ENCODE measurements around the gene PKP3. TPM values are rescaled to one million over a fixed set of nuclear protein-coding genes. Genes with fewer than 3 reads are reported as not detected.

The PKP3 gene
- total RNA-seq, 1 donor from 2014 or later = 117 TPM

DNA sequence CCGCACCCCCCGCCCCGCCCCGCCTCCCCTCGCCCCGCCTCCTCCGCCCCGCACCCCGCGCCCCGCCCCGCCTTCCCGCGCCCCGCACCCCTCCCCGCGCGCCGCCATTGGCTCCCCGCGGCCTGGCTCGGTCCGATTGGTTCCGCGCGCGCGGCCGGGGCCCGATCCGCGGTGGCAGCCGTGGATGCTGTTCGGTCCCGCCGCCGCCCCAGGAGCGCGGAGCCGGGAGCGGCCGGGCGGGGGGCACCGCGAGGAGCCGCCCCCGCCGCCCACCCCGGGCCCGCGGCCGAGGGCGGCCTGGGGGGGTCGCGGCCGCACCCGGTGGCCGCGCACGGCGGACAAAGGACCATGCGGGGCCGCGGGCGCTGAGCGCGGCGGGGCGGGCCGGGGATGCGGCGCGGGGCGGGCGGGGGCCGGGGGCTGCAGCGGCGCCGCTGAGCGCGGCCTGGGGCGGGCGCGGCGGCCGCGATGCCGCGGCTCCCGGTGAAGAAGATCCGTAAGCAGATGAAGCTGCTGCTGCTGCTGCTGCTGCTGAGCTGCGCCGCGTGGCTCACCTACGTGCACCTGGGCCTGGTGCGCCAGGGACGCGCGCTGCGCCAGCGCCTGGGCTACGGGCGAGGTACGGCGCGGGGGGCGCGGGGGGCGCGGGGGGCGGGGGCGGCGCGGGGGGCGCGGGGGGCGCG lies 24.5 kb upstream of the PKP3 start, which contains the start of gene B4GALNT4:
TSS of gene B4GALNT4 (plus strand) at position 164 of the 683 bp plus-strand sequence. CDS start at position 469, 305 bp downstream.
- H3K27ac ChIP-seq = no peak within 1 kb of the TSS
- TF ChIP-seq, protein P1, sequence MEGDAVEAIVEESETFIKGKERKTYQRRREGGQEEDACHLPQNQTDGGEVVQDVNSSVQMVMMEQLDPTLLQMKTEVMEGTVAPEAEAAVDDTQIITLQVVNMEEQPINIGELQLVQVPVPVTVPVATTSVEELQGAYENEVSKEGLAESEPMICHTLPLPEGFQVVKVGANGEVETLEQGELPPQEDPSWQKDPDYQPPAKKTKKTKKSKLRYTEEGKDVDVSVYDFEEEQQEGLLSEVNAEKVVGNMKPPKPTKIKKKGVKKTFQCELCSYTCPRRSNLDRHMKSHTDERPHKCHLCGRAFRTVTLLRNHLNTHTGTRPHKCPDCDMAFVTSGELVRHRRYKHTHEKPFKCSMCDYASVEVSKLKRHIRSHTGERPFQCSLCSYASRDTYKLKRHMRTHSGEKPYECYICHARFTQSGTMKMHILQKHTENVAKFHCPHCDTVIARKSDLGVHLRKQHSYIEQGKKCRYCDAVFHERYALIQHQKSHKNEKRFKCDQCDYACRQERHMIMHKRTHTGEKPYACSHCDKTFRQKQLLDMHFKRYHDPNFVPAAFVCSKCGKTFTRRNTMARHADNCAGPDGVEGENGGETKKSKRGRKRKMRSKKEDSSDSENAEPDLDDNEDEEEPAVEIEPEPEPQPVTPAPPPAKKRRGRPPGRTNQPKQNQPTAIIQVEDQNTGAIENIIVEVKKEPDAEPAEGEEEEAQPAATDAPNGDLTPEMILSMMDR (IDR thresholded peaks at IDR 0.05) = no peak
- TF ChIP-seq POLR2A (IDR thresholded peaks at IDR 0.05) (no peak), POLR2AphosphoS5 (IDR thresholded peaks at IDR 0.05; ENCODE audit: insufficient read depth in 1 of 2, low read depth in 1 of 2) (no peak)

DNA sequence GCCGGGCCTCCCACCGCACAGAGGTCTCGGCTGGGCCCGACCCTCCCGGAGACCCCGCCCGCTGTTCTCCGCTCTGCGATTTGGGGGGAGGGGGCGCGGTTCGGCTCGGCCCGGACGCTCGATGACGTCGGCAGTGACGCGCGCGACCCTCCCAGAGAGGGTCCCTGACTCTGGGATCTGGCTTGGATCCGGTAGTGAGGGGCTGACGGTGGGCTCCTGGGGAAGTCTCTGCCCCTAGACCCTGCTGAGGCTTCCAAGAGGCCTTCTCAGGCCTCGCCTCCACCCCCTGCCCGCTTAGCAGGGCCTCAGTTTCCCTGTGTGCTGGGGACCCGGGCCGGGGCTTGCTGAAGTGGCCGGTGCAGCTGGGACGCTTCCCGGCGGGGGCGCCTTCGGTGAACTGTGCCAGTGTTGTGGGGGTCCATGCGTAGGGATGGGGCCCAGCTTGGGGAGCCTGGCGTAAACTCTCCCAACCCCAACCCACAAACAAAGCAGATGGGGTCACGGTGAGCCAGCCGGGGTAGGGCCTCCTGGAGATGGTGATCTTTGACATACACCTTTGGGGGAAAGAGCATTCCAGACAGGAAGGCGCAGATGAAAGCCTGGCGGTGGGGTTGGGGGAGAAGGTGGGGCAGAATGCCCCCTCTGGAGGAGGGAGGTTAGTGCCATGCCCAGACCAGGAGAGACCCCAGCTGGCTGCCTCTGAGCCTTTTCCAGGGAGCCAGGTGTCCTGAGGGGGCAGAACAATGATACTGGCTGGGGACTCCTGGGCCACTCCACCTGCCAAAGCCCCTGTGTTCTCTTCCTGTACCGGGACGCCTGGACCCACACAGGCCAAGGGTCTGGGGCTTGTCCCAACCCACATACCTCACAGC lies 23.7 kb upstream of the PKP3 start:
- peak overlapping the region in 1 of 2 donors; percentile 31 for H3K4me3 ChIP-seq
- H3K9me3 ChIP-seq = no peaks in the 10 kb centered on the region
- intact Hi-C loops (cut with DNase I) = no loop called here
- no peak overlapping the region for H3K27ac ChIP-seq
- H3K4me1 ChIP-seq = peaks cover 8% of the 10 kb centered on the region
- H3K36me3 ChIP-seq = no peaks in the 10 kb centered on the region
- H3K27me3 ChIP-seq = no peaks in the 10 kb centered on the region
- no peak for DNase-seq (ENCODE audit: extremely low spot score in 2 of 2)
- TF ChIP-seq POLR2A (IDR thresholded peaks at IDR 0.05) = no peak
- TF ChIP-seq, protein P1 (IDR thresholded peaks at IDR 0.05) = no peak
- no peak for TF ChIP-seq POLR2AphosphoS5 (IDR thresholded peaks at IDR 0.05; ENCODE audit: insufficient read depth in 1 of 2, low read depth in 1 of 2)

More for the DNA sequence above, 24.5 kb upstream of the PKP3 start, which contains the start of gene B4GALNT4:
- Histone ChIP-seq H3K36me3 (no peaks in the 10 kb centered on the region), H3K4me3 (peak within 1 kb of the TSS; percentile 35 to 49), H3K9me3 (no peaks in the 10 kb centered on the region), H3K4me1 (peaks cover 8% of the 10 kb centered on the region), H3K27me3 (no peaks in the 10 kb centered on the region)
- intact Hi-C loops (cut with DNase I) = loop anchor here (5.0 kb wide), 1 partner anchor 167 kb away; no protein-coding TSS in a partner anchor
- no peak for DNase-seq (ENCODE audit: extremely low spot score in 2 of 2)

DNA sequence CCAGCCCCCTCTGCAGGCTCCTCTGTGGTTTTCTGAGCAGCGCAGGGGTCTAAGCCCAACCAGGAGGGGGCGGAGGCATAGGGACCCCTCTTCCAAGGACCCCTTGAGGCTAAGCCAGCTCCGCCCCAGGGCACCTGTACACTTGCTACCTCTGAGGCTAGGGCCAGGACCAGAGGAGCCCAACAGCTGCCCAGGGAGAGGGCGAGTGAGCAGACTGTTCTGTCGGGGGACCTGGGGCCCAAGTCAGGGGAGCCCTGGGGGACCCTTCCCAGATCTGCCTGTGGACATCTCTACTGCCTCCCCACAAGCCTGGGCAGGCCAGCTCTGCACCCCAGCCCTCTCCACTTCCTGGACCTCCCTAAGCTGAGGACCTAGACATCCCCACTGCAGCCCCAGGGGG lies 23.0 kb upstream of the PKP3 start:
- Histone ChIP-seq H3K4me1 (peaks cover 8% of the 10 kb centered on the region), H3K27me3 (no peaks in the 10 kb centered on the region), H3K4me3 (no peak overlapping the region), H3K9me3 (no peaks in the 10 kb centered on the region), H3K27ac (no peak overlapping the region), H3K36me3 (no peaks in the 10 kb centered on the region)
- no peak for TF ChIP-seq POLR2AphosphoS5 (IDR thresholded peaks at IDR 0.05; ENCODE audit: insufficient read depth in 1 of 2, low read depth in 1 of 2)
- no peak for TF ChIP-seq POLR2A (IDR thresholded peaks at IDR 0.05)
- TF ChIP-seq, protein P1 (IDR thresholded peaks at IDR 0.05) = no peak
- intact Hi-C loops (cut with DNase I) = no loop called here
- no peak for DNase-seq (ENCODE audit: extremely low spot score in 2 of 2)

DNA sequence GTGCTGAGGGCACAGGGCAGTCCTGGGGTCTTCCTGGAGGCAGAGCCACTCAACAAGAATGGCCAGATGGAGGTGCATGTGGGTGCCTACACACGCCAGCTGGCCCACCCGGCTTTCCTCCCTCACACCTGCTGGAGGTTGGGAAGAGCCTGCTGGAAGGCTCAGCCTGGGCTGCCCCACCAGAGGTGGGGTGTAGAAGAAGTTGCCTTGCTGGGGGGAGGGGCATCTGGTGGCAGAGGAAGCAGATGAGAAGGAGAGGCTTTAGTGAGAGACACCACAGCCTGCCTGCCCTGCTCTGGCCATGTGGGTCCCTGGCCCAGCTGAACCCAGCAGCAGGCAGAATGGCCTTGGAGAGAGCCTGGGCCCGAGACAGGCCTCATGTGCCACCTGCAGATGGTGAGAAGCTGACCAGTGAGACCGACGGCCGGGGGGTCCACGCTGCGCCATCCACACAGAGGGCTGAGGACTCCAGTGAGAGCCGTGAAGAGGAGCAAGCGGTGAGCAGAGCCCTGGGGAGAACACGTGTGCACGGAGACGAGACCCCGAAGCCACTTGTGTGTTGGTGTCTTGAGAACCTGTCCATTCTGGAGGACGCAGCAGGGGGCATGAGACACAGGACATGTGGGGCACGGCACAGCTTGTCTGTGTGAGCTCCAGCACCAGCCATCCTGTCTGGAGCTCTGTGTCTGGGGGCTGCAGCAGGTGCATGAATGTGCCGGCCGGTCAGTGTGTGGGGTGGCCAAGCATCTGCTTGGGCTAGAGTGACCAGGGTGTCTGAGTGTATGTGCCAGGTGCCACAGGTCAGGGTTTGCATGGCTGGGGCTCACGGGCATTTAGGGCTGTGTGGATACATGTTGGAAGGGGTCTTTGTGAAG lies 22.1 kb upstream of the PKP3 start:
- Histone ChIP-seq H3K4me1 (peaks cover 8% of the 10 kb centered on the region), H3K4me3 (no peak overlapping the region), H3K9me3 (no peaks in the 10 kb centered on the region), H3K27ac (no peak overlapping the region), H3K27me3 (no peaks in the 10 kb centered on the region), H3K36me3 (no peaks in the 10 kb centered on the region)
- intact Hi-C loops (cut with DNase I) = no loop called here
- TF ChIP-seq, protein P1 (IDR thresholded peaks at IDR 0.05) = no peak
- no peak for TF ChIP-seq POLR2AphosphoS5 (IDR thresholded peaks at IDR 0.05; ENCODE audit: insufficient read depth in 1 of 2, low read depth in 1 of 2)
- TF ChIP-seq POLR2A (IDR thresholded peaks at IDR 0.05) = no peak
- DNase-seq (ENCODE audit: extremely low spot score in 2 of 2) = no peak

All from vagina (tissue), 2 donors.